Neural cell (in vitro differentiated cells): Measurements from ENCODE around the gene CARD19.

Experiments
- CTCF ChIP-seq: fragments of 450-650 bp; IDR thresholded peaks from 2 replicates; pipeline ENCODE4 v1.5.1; 2014; ENCODE audit warnings: antibody characterized with exemption, mild to moderate bottlenecking, moderate library complexity; ENCODE audit not compliant: poor library complexity, severe bottlenecking
- EP300 ChIP-seq: fragments of 450-650 bp; conservative IDR thresholded peaks from 2 replicates; pipeline ENCODE4 v1.6.1; 2014; ENCODE audit warnings: antibody characterized with exemption, mild to moderate bottlenecking, moderate library complexity; ENCODE audit not compliant: poor library complexity, severe bottlenecking
- EZH2 ChIP-seq: fragments of 200-600, 300-800 bp; shearing (Covaris generic), sonication (generic); IDR thresholded peaks from 2 replicates; pipeline ENCODE4 v1.6.1; 2014; ENCODE audit warnings: antibody characterized with exemption, low read length, borderline replicate concordance, mild to moderate bottlenecking; ENCODE audit not compliant: insufficient read depth, poor library complexity, severe bottlenecking
- REST ChIP-seq: IDR thresholded peaks from 2 replicates; pipeline ENCODE4 v1.6.1; 2012; ENCODE audit warnings: borderline replicate concordance

- TF ChIP-seq REST (no peak), EZH2 (no peak), CTCF (no peak), EP300 (no peak)
These were observed 24.6 kb upstream of the CARD19 start for GRCh38 chr9:93071464-93071863.
